Keratinocyte (primary cell): ENCODE results near the gene F8. TPM values are rescaled to one million over a fixed set of nuclear protein-coding genes. Genes with fewer than 3 reads are reported as not detected.

Experiments
- DNase-seq: peaks from one replicate; pipeline ENCODE4 v3.0.0-alpha.2; 2011; ENCODE audit warnings: low read depth, missing footprints, low spot score
- FAIRE-seq: peaks from 2 replicates; lab custom pipeline; 2011; peaks lifted over from hg19 to GRCh38; lab: Jason Lieb, UNC
- H2AFZ ChIP-seq: 2 replicates; pipeline ENCODE4 v1.6.0; 2012; ENCODE audit warnings: low read length, control low read depth, inconsistent platforms; ENCODE audit not compliant: control insufficient read depth
- H3K27ac ChIP-seq: 2 replicates; pipeline ENCODE4 v1.5.1; 2011; ENCODE audit warnings: low read length; ENCODE audit not compliant: control insufficient read depth, insufficient read depth
- H3K27me3 ChIP-seq: 3 replicates; pipeline ENCODE4 v1.6.0; 2011; ENCODE audit warnings: low read length; ENCODE audit not compliant: control insufficient read depth, insufficient read depth; ENCODE audit errors: extremely low read depth
- H3K36me3 ChIP-seq, 2 experiments: 2 replicates in 1 of 2; 3 replicates in 1 of 2; pipeline ENCODE4 v1.5.1; 2011; ENCODE audit warnings: low read length in 2 of 2, mild to moderate bottlenecking in 1 of 2; ENCODE audit not compliant: control insufficient read depth in 2 of 2, insufficient read depth in 2 of 2; ENCODE audit errors: extremely low read depth in 1 of 2
- H3K4me1 ChIP-seq: 3 replicates; pipeline ENCODE4 v1.5.1; 2011; ENCODE audit warnings: low read length; ENCODE audit not compliant: control insufficient read depth, insufficient read depth; ENCODE audit errors: extremely low read depth
- H3K4me2 ChIP-seq: 3 replicates; pipeline ENCODE4 v1.6.0; 2011; ENCODE audit warnings: low read depth, low read length; ENCODE audit not compliant: control insufficient read depth, insufficient read depth; ENCODE audit errors: extremely low read depth
- H3K4me3 ChIP-seq, 3 experiments: fragments of 200-600 bp in 1 of 3; sonication (generic) in 1 of 3; 2 replicates in 2 of 3; 3 replicates in 1 of 3; pipeline ENCODE4 v1.5.1; 2011 to 2016; ENCODE audit warnings: low read length in 3 of 3, mild to moderate bottlenecking in 3 of 3, control low read depth in 2 of 3, inconsistent platforms in 1 of 3, low read depth in 1 of 3, mixed read lengths in 1 of 3, mixed run types in 1 of 3, moderate library complexity in 1 of 3; ENCODE audit not compliant: control insufficient read depth in 2 of 3, insufficient read depth in 2 of 3; ENCODE audit errors: extremely low read depth in 1 of 3
- H3K79me2 ChIP-seq: 2 replicates; pipeline ENCODE4 v1.6.0; 2012; ENCODE audit warnings: low read length; ENCODE audit not compliant: control insufficient read depth, insufficient read depth
- H3K9ac ChIP-seq: 3 replicates; pipeline ENCODE4 v1.6.0; 2011; ENCODE audit warnings: low read length; ENCODE audit not compliant: control insufficient read depth, insufficient read depth; ENCODE audit errors: extremely low read depth
- H3K9me1 ChIP-seq: 3 replicates; pipeline ENCODE4 v1.6.0; 2011; ENCODE audit warnings: low read length; ENCODE audit not compliant: control insufficient read depth, insufficient read depth; ENCODE audit errors: extremely low read depth
- H3K9me3 ChIP-seq: 2 replicates; pipeline ENCODE4 v1.5.1; 2012; ENCODE audit warnings: low read depth, low read length; ENCODE audit not compliant: control insufficient read depth
- H4K20me1 ChIP-seq: 3 replicates; pipeline ENCODE4 v1.6.0; 2011; ENCODE audit warnings: low read length; ENCODE audit not compliant: control insufficient read depth, insufficient read depth; ENCODE audit errors: extremely low read depth
- EZH2 ChIP-seq: IDR thresholded peaks from one replicate; pipeline ENCODE4 v1.6.1; 2012; ENCODE audit warnings: inconsistent platforms, mild to moderate bottlenecking, low read length, moderate library complexity
- dilution Hi-C: fragments of 300-500 bp; cut with MboI; formaldehyde crosslinking; loops from one replicate; pipeline ENCODE4 v1.7.0; 2020; ENCODE audit warnings: low sequenced_read_pairs; ENCODE audit not compliant: extremely low pct_ligation_motif_present
- polyA minus RNA-seq, 3 experiments: library from RNA; depleted of rRNA, polyadenylated mRNA; stranded (reverse); fragments of >200 nt; gene quantifications; 1 replicate in 1 of 3; 2 replicates in 1 of 3; 3 replicates in 1 of 3; pipeline ENCODE4 v1.2.3, GENCODE V29; 2011
- polyA plus RNA-seq, 5 experiments: library from polyadenylated mRNA; depleted of rRNA in 3 of 5; stranded (reverse) in 3 of 5; stranded (forward) in 1 of 5; unstranded in 1 of 5; fragments of >200 nt; gene quantifications; 1 replicate in 1 of 5; 2 replicates in 3 of 5; 3 replicates in 1 of 5; pipeline versions ENCODE4 v1.2.1 to v1.2.3, GENCODE V29; 2011 to 2012; ENCODE audit warnings: missing spikeins in 2 of 5, low read depth in 1 of 5, low replicate concordance in 1 of 5
- TF ChIP-seq, protein P1 (sequence below), 3 experiments: IDR thresholded peaks in 1 of 3; conservative IDR thresholded peaks in 1 of 3; optimal IDR thresholded peaks in 1 of 3; 2 replicates in 2 of 3; 3 replicates in 1 of 3; pipeline versions ENCODE3 to v1.5.1; 2011; ENCODE audit warnings: low read length in 3 of 3, mild to moderate bottlenecking in 3 of 3, moderate library complexity in 2 of 3, control low read depth in 1 of 3, inconsistent platforms in 1 of 3; ENCODE audit not compliant: insufficient read depth in 2 of 3; ENCODE audit errors: extremely low read depth in 1 of 3

F8 gene
- polyA plus RNA-seq: 1.0 to 1.5 TPM (median 1.3 TPM) in 3 replicates
- polyA plus RNA-seq (2011; ENCODE audit: low read depth): 0.36 TPM
- 1.3 and 2.0 TPM in 2 replicates for polyA plus RNA-seq (2011; cell fraction: cytosol; rRNA removed)
- 0.78 and 1.0 TPM in 2 replicates for polyA plus RNA-seq (2011; cell fraction: nucleus; rRNA removed)
- polyA plus RNA-seq (2012; ENCODE audit: low replicate concordance): 0.54 and 0.68 TPM in 2 replicates
- 0.26 to 1.7 TPM (median 1.4 TPM) in 3 replicates for polyA minus RNA-seq
- 0.38 TPM for polyA minus RNA-seq (2011; cell fraction: cytosol; rRNA and poly(A)+ RNA removed)
- polyA minus RNA-seq (2011; cell fraction: nucleus; rRNA and poly(A)+ RNA removed): 0.63 and 0.85 TPM in 2 replicates

DNA sequence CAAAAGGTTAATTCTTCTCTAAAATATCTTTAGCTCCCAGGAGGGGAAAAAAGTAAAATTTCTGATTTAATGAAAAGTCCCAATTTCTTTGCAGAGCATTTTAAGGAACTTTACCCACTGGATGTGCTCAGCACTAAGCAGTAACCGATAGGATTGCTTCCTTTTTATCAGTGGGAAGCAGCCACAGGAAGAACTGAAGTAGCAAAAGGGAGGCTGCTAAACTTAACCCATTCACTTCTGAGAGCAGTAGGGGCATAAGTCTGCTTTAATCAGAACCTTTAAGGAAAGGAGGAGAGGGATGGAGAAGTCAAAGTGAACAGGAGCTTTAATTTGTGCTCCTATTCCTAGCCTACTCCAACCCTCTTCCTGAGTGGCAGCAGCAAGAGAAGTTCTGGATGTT lies at the start of gene F8:
F8 (minus strand) TSS at position 139 of the 400 bp plus-strand sequence. CDS start 171 bp downstream, outside the sequence.
- Histone ChIP-seq H3K9ac (no peak within 1 kb of the TSS), H3K27ac (no peak within 1 kb of the TSS), H3K4me3 (no peak within 1 kb of the TSS), H3K4me2 (no peak within 1 kb of the TSS), H2AFZ (no peak within 1 kb of the TSS), H3K27me3 (no peaks in the 10 kb centered on the region), H3K9me1 (no peaks in the 10 kb centered on the region), H3K4me1 (no peaks in the 10 kb centered on the region), H3K79me2 (no peaks in the 10 kb centered on the region), H4K20me1 (no peaks in the 10 kb centered on the region), H3K36me3 (no peaks in the 10 kb centered on the region), H3K9me3 (no peaks in the 10 kb centered on the region)
- TF ChIP-seq, protein P1, sequence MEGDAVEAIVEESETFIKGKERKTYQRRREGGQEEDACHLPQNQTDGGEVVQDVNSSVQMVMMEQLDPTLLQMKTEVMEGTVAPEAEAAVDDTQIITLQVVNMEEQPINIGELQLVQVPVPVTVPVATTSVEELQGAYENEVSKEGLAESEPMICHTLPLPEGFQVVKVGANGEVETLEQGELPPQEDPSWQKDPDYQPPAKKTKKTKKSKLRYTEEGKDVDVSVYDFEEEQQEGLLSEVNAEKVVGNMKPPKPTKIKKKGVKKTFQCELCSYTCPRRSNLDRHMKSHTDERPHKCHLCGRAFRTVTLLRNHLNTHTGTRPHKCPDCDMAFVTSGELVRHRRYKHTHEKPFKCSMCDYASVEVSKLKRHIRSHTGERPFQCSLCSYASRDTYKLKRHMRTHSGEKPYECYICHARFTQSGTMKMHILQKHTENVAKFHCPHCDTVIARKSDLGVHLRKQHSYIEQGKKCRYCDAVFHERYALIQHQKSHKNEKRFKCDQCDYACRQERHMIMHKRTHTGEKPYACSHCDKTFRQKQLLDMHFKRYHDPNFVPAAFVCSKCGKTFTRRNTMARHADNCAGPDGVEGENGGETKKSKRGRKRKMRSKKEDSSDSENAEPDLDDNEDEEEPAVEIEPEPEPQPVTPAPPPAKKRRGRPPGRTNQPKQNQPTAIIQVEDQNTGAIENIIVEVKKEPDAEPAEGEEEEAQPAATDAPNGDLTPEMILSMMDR (optimal IDR thresholded peaks at IDR 0.05 in 1 of 3, IDR thresholded peaks at IDR 0.05 in 1 of 3, conservative IDR thresholded peaks at IDR 0.05 in 1 of 3; ENCODE audit: extremely low read depth in 1 of 3, insufficient read depth in 2 of 3, low read length in 3 of 3): no peak
- no peak for TF ChIP-seq EZH2
- FAIRE-seq (no peak), DNase-seq (no peak)
- dilution Hi-C loops: no loop called here

GRCh38 chrX:155071694-155072280 lies 49.3 kb upstream of the F8 start:
- Histone ChIP-seq H3K27me3 (no peaks in the 10 kb centered on the region), H3K36me3 (peaks cover 2 to 4% of the 10 kb centered on the region in 2 experiments), H2AFZ (peak overlapping the region; percentile 86), H3K4me2 (peak overlapping the region; percentile 82), H4K20me1 (no peaks in the 10 kb centered on the region), H3K9ac (peak overlapping the region; percentile 88), H3K27ac (peak overlapping the region; percentile 71), H3K9me3 (no peaks in the 10 kb centered on the region), H3K9me1 (no peaks in the 10 kb centered on the region), H3K79me2 (peaks cover 28% of the 10 kb centered on the region), H3K4me1 (peaks cover 4% of the 10 kb centered on the region), H3K4me3 (peak overlapping the region; percentile 53 to 85 (median 78))
- dilution Hi-C loops: no loop called here
- FAIRE-seq (no peak), DNase-seq (no peak)
- no peak for TF ChIP-seq EZH2
- TF ChIP-seq, protein P1 (optimal IDR thresholded peaks at IDR 0.05 in 1 of 3, IDR thresholded peaks at IDR 0.05 in 1 of 3, conservative IDR thresholded peaks at IDR 0.05 in 1 of 3; ENCODE audit: extremely low read depth in 1 of 3, insufficient read depth in 2 of 3, low read length in 3 of 3): no peak
